Ishikawa (cell line): ENCODE data around the gene NSUN2.

Experiments
- FOXM1 ChIP-seq: IDR thresholded peaks from 2 replicates; pipeline ENCODE4 v1.6.1; 2012; ENCODE audit warnings: low read depth, borderline replicate concordance
- RAD21 ChIP-seq: IDR thresholded peaks from 2 replicates; pipeline ENCODE4 v1.6.1; 2012; ENCODE audit warnings: low read depth
- TAF1 ChIP-seq: IDR thresholded peaks from 2 replicates; pipeline ENCODE4 v1.6.1; 2012; ENCODE audit warnings: low read depth, mild to moderate bottlenecking
- YY1 ChIP-seq: IDR thresholded peaks from 2 replicates; pipeline ENCODE4 v1.6.1; 2012; ENCODE audit warnings: low read depth

DNA sequence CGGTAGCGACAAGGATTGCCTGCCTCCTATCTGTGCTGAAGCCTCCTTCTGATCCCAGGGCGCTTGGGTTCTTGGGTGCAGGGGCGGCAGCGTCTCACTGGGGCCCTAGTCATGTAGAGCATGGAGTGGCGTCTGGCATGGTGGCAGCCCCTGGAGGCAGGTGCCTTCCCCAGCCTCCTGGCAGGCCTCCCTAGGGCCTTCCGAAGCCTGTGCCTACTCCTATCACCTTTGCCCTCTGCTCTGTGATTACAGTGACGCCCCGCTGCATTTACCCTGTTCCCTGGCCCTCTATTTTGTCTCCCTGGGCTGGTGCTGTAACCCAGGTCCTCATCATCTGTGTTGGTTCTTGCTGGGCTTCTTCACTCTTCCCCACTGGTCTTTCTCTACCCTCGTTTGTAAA, 4.2 kb upstream of the NSUN2 start:
- no peak for TF ChIP-seq TAF1
- TF ChIP-seq YY1: no peak
- no peak for TF ChIP-seq FOXM1
- no peak for TF ChIP-seq RAD21
